CD4-positive, alpha-beta T cell treated with Interleukin-17A for 4 hours (primary cell): ENCODE measurements around the gene XRRA1.
"Not testable (repeated sequence)": the region's sequence is repeated elsewhere in the genome, so short reads cannot be mapped to it uniquely, and the experiment has no call there.

Experiments
- DNase-seq: peaks from one replicate; pipeline ENCODE4 v3.0.0-alpha.2; 2020; ENCODE audit warnings: mixed read lengths

The XRRA1 gene

DNA sequence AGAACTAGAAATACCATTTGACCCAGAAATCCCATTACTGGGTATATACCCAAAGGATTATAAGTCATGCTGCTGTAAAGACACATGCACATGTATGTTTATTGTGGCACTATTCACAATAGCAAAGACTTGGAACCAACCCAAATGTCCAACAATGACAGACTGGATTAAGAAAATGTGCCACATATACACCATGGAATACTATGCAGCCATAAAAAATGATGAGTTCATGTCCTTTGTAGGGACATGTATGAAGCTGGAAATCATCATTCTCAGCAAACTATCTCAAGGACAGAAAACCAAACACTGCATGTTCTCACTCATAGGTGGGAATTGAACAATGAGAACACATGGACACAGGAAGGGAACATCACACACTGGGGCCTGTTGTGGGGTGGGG is 55.9 kb downstream of the XRRA1 start:
- DNase-seq, result not testable (repeated sequence)

DNA sequence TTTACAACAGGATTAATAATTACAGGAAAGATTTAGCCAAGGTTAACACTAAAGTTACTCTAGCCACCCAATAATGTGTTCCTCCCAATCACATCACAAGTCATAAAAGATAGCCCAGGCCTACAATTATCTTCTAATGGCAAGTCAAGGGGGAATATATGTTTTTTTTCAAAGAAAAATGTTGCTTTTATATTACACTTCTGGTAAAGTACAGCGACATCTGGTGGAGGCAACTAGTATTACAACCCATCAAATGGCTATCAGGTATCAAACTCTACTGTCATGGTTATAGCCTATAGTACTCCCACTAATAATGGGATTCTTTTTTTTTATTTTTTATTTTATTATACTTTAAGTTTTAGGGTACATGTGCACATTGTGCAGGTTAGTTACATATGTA is 71.8 kb downstream of the XRRA1 start:
- no peak for DNase-seq

DNA sequence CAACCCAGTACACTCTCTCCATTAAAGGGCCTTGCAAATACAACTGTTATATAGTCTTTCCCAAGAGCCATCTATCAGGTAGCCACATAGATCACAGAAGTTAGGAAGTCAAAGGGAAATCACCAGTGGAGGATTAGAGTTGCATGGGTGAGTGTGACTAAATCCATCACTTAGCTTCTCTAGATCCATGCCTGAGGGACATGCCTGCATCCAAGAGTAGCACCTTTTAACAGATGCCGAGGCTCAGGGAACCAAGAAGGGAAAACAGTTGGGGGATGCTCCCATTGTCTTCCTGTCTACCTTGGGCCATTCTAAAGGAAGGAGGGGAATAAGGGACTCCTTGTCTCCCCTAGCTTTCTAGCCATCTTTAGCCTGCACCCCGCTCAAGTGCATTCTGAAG is 77.9 kb downstream of the XRRA1 start:
- DNase-seq, result no peak

DNA sequence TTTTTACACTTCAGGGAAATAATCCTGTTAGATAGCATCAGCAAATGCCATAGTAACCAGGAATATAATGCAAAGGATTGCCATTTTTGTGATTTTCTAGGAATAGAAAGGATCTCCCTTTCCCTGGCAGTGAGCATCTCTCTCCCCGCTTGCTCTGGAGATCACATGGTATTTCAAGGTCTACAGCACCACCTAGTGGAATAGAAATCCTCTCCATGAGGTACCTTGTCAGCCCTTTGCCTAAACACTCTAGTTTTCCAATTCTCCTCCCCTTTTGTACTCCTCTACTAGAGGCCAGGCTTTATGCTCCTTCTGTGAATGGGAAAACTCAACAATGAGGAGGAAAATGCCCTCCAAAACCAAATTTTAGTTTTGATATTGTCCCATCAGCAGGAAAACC is 78.4 kb downstream of the XRRA1 start:
- DNase-seq, result no peak

DNA sequence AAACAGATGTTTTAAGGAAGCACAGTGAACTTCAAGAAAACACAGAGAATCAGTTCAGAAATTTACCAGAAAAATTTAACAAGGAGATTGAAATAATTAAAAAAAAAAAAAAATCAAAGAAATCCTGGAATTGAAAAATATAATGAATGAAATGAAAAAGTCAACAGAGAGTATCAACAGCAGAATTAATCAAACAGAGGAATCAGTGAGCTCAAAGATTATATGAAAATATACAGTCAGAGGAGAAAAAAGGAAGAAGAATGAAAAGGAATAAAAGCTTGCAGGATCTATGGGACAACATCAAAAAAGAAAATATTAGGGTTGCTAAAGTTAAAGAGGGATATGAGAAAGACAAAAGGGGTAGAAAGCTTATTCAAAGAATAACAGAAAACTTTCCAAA is 82.3 kb downstream of the XRRA1 start:
- DNase-seq, result no peak

DNA sequence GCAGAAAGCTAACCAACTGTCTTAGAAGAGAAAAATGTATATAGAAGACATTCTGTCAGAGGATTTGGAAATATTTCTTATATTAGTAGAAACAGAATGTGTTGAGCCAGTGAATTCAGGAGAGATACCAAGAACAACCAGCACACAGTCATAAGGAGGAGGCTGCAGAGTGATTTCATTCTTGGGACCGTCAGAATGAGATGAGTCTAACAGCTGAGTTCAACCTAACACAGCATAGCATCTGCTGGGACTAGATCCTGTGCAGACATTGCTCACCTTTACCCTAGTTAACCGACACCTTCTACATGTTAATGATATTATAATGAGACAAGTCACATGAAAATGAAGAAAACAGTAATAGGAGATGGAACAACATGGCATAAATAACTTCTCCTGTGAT is 85.5 kb downstream of the XRRA1 start:
- no peak for DNase-seq

DNA sequence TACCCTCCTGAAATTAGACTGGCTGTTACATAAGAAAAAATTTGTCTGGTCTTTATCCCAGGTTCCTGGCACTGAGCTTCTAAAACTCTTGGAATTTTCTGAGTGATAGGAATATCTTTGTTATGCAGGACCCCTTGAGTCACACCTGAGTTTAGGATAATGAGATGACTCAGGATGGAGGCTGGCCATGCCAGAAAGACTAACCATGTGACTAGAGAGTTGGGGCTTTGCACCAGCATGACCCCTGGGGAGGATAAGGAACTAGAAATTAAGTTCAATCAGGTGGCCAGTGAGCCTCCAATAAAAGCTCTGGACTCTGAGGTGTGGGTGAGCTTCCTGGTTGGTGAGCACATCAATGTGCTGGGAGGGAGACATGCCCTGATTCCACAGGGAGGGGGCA is 88.1 kb downstream of the XRRA1 start:
- DNase-seq, result no peak

DNA sequence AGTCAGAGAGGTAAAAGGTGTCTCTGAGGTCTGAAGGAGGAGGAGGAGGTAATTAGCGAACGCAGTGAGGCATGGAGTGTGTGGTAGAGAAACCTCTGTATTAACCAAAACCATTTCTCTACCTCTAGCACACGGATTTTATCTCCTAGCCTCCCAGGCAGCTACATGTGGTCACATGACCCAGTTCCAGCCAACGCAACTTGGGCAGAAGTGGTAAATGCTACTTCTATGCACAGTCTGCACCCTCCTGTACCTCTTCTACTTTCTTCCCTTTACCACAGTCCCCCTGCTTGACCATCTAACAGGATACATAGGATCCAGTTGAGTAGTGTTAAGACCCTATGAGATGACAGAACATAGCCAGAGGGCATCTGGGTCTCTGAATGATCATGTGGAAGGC is 95.7 kb downstream of the XRRA1 start:
- DNase-seq, result no peak

DNA sequence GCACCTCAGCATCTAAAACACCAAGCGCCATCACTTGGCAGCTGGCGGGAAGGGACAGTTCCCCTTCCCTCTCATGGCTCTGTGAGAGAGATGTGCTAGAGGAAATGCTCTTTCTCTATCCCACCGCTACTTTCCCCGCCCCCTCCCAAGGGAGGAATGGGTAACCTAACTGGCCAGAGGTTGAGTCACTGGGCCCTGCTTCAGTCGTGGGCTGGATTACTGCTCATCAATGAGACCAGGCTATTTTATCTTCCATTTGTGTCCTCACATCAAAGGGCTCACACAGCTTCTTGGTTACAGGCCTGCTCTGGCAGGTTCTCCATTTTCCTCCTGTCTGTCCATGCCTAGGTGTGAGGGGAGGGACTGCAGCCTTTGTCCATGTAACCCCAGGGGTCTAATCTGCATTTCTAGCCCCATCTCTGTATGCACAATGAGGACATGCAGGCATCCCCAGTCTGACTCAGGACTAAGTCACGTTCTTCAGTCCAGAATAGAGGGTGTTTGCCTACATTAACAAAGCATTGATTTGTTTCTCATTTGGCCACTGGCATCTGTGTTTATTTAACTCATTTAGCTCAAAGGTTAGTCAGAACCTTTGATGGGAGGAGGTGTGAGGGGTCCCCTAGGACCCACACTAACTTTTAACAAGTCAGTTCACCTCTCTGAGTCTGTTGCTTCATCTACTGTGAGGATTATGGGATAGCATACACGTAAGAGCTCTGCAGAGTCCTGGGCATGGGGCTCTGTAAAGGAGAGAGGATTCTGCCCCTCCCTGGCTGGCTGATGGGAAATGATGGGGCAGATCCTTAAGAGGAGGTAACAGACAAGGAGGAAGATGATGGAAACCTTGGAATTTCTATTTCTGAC is 99.1 kb downstream of the XRRA1 start:
- no peak for DNase-seq

DNA sequence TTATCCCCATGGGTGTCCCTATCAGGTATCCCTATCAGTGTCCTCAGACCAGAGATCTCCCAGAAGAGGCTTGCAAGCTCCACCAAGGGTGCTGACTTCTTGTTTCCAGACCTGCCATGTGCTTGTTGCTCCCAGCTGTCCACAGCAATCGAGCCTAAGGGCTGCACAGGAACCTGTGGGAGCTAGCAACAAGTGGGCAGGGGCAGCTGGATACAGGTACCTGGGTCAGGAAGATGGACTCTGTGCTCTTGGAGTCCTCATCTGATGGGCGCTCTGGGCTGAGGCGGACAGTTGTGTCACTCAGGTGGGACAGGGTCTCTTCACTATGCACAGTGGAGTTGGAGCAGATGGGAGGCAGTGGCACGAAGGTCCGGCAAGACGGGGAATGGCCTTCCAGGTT is 101.0 kb downstream of the XRRA1 start:
- no peak for DNase-seq

DNA sequence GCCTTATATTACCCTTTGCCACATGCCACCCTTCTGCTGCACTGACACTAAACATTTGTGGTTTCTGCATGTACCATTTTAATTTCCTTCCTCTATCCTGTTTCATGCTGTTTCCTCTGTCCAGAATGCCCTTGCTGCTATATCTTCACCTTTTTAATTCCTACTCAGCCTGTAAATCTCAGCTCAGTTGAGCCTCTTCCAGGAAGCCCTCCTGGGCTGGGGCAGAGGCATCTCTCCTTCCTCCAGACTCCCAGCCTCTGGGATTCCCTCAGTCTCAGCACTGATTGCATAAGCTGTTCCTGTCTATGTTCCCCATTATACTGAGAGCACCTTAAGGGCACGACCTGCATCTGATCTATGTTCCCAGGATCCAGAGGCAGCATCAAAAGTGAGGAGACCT is 101.5 kb downstream of the XRRA1 start:
- DNase-seq, result no peak

DNA sequence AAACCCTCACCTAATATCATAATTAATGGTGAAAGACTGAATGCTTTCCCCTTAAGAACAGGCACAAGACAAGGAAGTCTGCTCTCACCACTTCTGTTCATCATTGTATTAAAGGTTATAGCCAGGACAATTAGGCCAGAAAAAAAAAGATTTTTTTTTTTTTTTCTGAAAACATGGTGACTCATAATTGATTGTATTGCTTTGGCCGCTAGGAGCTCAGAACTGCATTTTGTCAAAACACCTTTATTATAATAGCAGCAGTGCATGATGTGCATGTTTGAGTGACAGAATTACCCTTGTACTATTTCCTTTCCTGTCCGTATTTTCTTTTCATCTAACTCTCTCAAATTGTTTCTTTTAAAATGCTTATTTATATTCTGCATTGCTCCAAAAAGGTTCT is 102.1 kb downstream of the XRRA1 start:
- no peak for DNase-seq

DNA sequence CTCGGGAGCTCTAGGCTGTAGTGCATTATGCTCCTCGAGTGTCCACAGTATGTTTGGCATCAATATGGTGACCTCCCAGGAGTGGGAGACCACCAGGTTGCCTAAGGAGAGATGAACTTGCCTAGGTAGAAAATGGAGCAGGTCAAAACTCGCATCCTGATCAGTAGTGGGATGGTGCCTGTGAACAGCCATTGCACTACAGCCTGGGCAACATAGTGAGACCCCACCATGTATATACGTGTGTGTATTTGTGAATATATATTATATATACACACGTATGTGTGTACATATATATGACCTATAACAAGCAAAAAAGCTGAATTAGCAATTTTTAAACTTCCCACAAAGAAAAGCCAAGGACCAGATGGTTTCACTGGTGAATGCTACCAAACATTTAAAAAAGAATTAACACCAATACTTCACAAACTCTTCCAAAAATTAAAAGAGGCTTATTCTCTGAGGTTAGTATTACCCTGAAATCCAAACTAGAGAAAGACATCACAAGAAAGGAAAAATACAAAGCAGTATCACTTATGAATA is 102.8 kb downstream of the XRRA1 start:
- DNase-seq, result no peak

DNA sequence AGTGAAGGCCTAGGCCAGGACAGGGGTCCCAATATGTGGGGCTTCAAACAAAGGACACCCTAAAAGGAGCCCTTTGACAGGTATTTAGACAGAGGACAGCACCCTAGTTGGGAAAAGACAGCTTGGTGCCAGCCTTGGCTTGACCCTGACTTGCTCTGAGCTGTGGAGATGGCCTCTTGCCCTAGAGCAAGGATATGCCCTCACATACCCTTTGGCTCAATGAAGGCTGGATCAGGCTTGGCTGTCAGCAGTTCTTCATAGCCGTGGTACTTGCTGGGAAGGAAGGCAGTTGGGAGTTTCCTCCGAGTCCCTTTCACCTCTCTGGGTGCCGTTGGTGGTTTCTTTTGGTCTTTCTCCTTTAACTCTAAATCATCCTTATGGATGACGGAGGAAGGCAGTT is 104.0 kb downstream of the XRRA1 start:
- DNase-seq, result no peak

DNA sequence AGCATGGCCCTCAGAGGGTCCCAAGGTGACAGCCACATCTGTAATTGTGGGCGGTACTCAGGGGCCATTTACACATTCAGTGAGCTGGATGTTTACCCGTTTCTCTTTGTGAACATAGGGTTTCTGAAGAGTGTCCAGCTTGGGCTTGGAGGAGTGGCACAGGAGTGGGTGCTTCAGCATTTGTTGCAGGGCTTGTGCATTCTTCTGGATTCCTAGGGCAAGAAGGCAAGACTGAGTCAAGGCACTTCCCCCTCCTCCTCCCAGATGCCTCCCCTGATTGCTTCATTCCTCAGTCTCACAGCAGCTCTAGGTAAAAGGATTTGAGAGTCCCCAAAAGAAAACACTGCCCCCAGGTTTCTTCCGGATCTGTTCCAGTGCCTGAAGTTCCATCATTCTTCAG is 104.8 kb downstream of the XRRA1 start:
- no peak for DNase-seq

DNA sequence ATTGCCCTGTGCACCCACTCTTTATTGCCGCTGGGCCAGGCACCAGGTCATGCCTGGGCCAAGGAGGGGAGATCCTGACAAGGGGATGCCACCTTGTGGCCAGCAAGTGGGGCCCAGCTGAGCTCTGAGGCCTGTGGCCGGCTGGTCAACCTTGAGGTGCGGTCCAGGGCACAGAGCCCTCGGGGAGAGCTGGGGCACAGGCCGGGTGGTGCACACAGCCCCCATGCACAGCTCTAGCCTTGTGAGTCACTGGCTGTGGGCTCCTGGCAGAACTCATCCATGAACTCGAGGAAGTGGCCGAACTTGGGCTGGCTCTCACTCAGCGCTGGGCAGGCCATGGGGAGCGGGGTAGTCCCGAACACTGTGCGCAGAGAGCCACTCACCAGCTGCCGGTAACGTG is 105.9 kb downstream of the XRRA1 start:
- no peak for DNase-seq

DNA sequence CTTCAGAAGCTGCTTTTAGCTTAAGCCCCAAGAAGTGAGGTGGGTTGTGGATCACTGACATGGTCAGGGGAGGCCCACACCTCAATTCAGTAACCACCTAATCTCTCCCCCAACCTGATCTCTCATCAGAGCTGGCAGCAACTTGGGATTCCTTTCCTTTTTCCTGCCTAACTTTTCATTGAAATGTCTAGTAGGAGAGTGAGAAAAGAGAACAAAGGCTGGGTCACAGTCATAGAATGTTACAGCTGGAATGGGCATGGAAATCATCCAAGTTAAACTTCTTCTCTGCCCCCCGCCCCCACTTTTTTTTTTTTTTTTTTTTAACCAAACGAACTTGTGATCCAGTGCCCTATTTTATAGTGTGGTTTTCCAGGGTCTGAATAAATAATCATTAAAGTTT is 108.4 kb downstream of the XRRA1 start:
- DNase-seq, result no peak

DNA sequence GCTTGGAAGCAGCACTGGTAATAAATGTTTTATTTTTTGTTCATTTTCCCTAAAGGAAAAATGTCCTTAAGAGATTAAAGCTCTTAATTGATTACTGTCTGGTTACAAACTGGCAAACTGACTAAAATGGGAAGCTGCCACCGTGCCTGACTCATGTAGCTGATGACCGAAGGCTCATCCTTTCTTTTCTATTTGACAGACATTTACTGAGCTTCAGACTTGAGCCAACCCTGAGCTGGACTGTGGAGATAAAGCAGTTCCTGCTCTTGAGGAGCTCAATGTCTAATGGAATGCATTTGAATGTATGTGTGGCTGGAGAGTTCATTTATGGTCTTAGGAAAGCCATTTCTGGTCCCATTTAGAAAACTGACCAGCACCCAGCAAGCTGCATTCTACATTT is 108.9 kb downstream of the XRRA1 start:
- DNase-seq, result no peak

DNA sequence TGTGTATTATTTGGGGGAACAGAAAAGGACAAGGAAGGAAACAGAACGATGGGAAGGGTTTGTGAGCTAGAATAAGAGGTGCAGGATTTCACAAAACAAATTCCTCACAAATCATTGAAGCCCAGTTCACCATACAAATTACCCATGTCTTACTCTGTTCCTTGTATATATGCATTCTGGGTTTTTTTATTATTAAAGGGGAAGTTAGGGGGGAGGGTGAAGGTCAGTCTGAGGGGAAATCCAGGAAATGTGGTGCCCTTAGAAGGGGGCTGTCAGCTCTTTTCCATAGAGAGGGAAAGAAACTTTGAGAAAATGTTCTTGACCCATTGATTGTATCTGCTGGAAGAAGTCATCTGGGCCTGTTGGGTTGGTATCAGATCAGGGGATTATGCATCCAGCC is 109.4 kb downstream of the XRRA1 start:
- no peak for DNase-seq

DNA sequence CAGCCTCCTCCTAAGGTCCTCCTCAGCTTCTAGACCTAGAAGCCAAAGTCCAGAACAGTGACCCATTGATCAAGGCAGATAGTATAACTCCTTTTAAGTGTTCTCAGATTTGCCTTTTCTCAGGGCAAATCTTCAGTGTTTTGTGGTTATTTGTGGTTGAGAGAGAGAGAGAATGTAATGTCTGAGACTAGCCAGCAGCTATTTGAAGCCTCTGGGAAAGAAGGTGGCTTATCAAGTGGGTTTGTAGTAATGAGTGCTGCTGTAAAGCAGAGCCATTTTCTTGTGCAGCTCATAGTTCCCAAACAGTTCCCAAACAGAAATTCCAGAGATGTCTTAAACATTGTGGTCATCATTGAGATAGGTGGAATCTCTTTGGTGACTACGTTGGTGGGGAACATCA is 110.7 kb downstream of the XRRA1 start:
- DNase-seq, result no peak

DNA sequence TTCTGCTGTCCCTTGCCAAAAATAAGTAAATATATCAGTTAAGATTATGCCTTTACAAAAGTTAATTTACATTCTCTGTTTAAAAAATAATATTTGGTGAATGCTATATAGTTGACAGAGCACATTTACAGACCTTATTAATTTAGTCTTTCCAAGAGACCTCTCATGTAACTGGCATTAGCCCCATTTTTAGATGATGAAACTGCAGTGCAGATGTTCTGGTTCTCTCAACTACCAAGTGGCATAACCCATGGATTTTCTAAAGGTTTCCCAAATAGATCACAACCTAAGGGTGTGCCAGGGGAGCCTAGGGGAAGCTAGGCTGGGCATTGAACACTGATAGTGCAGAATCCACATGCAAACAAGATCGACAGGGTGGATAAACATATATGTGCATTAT is 111.7 kb downstream of the XRRA1 start:
- DNase-seq, result no peak

DNA sequence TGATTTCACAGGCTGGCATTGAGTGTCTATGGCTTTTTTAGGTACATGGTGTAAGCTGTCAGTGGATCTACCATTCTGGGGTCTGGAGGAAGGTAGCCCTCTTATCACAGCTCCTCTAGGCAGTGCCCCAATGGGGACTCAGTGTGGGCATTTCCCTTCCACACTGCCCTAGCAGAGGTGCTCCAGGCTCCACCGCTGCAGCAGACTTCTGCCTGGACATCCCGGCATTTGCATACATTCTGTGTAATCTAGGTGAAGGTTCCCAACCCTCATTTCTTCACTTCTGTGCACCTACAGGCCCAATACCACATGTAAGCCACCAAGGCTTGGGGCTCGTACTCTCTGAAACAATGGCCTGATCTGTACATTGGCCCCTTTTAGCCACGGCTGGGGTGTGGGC is 122.0 kb downstream of the XRRA1 start:
- DNase-seq, result no peak

DNA sequence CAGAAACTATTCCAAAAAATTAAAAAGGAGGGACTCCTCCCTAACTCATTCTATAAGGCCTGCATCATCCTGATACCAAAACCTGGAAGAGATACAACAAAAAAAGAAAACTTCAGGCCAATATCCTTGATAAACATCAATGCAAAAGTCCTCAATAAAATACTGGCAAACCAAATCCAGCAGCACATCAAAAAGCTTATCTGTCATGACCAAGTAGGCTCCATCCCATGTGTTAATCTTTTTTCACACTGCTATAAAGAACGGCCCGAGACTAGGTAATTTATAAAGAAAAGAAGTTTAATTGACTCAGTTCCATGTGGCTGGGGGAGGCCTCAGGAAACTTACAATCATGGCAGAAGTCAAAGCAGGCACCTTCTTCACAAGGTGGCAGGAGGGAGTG is 123.3 kb downstream of the XRRA1 start:
- DNase-seq, result not testable (repeated sequence)

DNA sequence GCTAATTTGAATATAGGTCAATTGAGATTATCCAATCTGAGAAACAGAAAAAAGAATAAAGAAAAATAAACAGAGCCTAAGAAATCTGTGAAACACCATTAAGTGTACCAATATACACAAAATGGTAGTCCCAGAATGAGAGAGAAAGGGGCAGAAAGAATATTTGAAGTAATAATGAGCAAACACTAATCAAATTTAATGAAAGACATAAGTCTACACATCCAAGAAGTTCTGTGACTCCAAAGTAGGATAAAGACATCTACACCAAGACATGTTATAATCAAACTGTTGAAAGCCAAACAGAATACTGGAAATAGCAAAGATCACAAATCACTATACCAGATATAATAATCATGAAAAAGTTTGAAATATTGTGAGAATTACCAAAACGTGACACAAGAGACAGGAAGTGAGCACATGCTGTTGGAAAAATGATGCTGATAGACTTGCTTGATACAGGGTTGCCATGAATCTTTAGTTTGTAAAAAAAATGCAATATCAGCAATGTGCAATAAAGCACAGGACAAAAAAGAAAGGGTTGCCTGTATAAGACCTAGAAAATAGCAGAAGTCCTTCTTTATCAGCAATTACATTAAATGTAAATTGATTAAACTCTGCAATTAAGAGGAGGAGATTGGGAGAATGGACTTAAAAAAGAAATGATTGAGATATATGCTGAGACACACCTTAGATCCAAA is 124.5 kb downstream of the XRRA1 start:
- DNase-seq, result no peak
